ENCODE data around the gene ACTL7B.

GRCh38 chr9:108867116-108867515 lies 11.3 kb upstream of the ACTL7B start:
- TF ChIP-seq CTCF (IDR thresholded peaks at IDR 0.05; ENCODE audit: insufficient read depth, low read depth, low read length) (no peak), EZH2 (IDR thresholded peaks at IDR 0.05; ENCODE audit: insufficient read depth, low read length) (no peak)
